ENCODE data around the gene AKR1C2.
"Not testable (repeated sequence)": the region's sequence is repeated elsewhere in the genome, so short reads cannot be mapped to it uniquely, and the experiment has no call there.

DNA sequence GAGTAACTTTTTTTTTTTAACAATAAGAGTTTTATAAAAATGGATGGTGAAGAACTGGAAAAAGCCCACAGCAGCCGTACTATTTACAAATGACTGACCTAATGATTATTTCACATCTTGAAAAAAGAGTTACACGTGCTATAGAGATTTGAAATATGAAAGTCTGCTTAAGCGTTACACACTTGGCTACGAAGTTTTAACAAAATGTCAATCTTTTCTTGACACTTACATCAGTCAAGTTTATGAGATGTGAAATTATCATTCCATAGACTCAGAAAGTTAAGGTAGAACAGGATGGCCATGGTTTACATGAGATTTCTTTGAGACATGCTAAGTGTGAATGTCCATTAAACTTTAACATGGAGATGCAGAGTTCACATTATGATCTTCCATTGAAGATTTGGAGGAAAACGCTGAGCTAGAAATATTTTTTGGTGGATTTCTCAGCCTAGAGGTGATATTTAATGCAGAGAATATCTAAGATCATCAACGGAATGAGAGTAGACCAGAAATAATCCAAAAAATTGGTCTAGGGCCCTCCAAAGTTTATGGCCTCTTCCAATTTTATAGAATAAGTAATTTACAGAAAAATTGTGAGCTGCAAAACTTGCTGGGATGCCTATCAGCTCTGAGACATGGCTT, 15.5 kb downstream of the AKR1C2 start:
- TF ChIP-seq, protein P1, sequence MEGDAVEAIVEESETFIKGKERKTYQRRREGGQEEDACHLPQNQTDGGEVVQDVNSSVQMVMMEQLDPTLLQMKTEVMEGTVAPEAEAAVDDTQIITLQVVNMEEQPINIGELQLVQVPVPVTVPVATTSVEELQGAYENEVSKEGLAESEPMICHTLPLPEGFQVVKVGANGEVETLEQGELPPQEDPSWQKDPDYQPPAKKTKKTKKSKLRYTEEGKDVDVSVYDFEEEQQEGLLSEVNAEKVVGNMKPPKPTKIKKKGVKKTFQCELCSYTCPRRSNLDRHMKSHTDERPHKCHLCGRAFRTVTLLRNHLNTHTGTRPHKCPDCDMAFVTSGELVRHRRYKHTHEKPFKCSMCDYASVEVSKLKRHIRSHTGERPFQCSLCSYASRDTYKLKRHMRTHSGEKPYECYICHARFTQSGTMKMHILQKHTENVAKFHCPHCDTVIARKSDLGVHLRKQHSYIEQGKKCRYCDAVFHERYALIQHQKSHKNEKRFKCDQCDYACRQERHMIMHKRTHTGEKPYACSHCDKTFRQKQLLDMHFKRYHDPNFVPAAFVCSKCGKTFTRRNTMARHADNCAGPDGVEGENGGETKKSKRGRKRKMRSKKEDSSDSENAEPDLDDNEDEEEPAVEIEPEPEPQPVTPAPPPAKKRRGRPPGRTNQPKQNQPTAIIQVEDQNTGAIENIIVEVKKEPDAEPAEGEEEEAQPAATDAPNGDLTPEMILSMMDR (IDR thresholded peaks at IDR 0.05), result not testable (repeated sequence)
- not testable (repeated sequence) for TF ChIP-seq EZH2 (IDR thresholded peaks at IDR 0.05; ENCODE audit: borderline replicate concordance, insufficient read depth, low read depth, low read length, poor library complexity, severe bottlenecking)
